Measurements from ENCODE around the gene QPCT. TPM values are rescaled to one million over a fixed set of nuclear protein-coding genes. Genes with fewer than 3 reads are reported as not detected.
A peak's percentile ranks its signal among the peaks of the same experiment; 100 is the strongest.

Gene QPCT
- total and polyA plus RNA-seq, 2 of the 4 experiments (the other 2 are of a cell fraction) = 1.9 to 2.2 TPM

GRCh38 chr2:37391711-37392110, 47.3 kb downstream of the QPCT start:
- no peaks in the 10 kb centered on the region for H3K9me3 ChIP-seq (ENCODE audit: control insufficient read depth, insufficient read depth, low read length)
- peak overlapping the region; percentile 84; the same call in 1 of the 2 replicates for H2BK120ac ChIP-seq (ENCODE audit: low read depth, low read length)
- H4K8ac ChIP-seq (ENCODE audit: low read depth in 2 of 2, low read length in 2 of 2) = no peak overlapping the region
- H3K56ac ChIP-seq (ENCODE audit: extremely low read depth, insufficient read depth, low read length) = no peak overlapping the region
- ATAC-seq (ENCODE audit: low read depth) (no peak), DNase-seq (no peak)
- no peak overlapping the region for H3K4me2 ChIP-seq (ENCODE audit: low read depth, low read length)
- TF ChIP-seq NFE2L2 (IDR thresholded peaks at IDR 0.05; ENCODE audit: low read depth, low read length) (no peak), MXI1 (IDR thresholded peaks at IDR 0.05; ENCODE audit: borderline replicate concordance, low read depth, low read length) (no peak), RFX5 (IDR thresholded peaks at IDR 0.05; ENCODE audit: low read depth, low read length) (no peak), MAFK (IDR thresholded peaks at IDR 0.05; ENCODE audit: low read depth, low read length) (no peak), BHLHE40 (IDR thresholded peaks at IDR 0.05; ENCODE audit: low read depth, low read length) (no peak), SMC3 (IDR thresholded peaks at IDR 0.05; ENCODE audit: low read depth, low read length) (no peak), RCOR1 (IDR thresholded peaks at IDR 0.05; ENCODE audit: insufficient replicate concordance, low read length) (no peak), CHD1 (IDR thresholded peaks at IDR 0.05; ENCODE audit: low read depth, low read length) (no peak), CEBPB (IDR thresholded peaks at IDR 0.05; ENCODE audit: low read depth, low read length) (no peak), CTCF (conservative IDR thresholded peaks at IDR 0.05; ENCODE audit: low read depth, low read length) (no peak), ELK1 (IDR thresholded peaks at IDR 0.05; ENCODE audit: borderline replicate concordance, low read depth, low read length) (no peak), USF2 (IDR thresholded peaks at IDR 0.05; ENCODE audit: low read depth, low read length) (no peak), MAZ (IDR thresholded peaks at IDR 0.05; ENCODE audit: borderline replicate concordance, low read depth, low read length) (no peak), POLR2A (IDR thresholded peaks at IDR 0.05; ENCODE audit: low read depth, low read length) (no peak), RAD21 (IDR thresholded peaks at IDR 0.05; ENCODE audit: low read length) (no peak), FOS (IDR thresholded peaks at IDR 0.05; ENCODE audit: low read depth, low read length) (no peak)
- H3K4me3 ChIP-seq (ENCODE audit: insufficient read depth, low read depth, low read length) = no peak overlapping the region
- peak overlapping the region; percentile 68; the same call in 1 of the 2 replicates for H3K4ac ChIP-seq (ENCODE audit: low read depth, low read length)
- H2BK5ac ChIP-seq (ENCODE audit: low read depth, low read length, poor library complexity, severe bottlenecking) = no peak overlapping the region
- H4K20me1 ChIP-seq (ENCODE audit: insufficient read depth, low read length) = no peaks in the 10 kb centered on the region
- H2BK20ac ChIP-seq (ENCODE audit: low read depth, low read length) = peak overlapping the region; percentile 61; the same call in 1 of the 2 replicates
- in situ Hi-C loops (cut with MboI; ENCODE audit: low sequenced_read_pairs) = loop anchor here (10.0 kb wide), 1 partner anchor 873 kb away; no protein-coding TSS in a partner anchor
- H3K27me3 ChIP-seq (ENCODE audit: control insufficient read depth, insufficient read depth, low read length) = no peaks in the 10 kb centered on the region
- no peak overlapping the region for H4K91ac ChIP-seq (ENCODE audit: insufficient read depth, low read depth, low read length)
- dilution Hi-C loops (cut with HindIII; ENCODE audit: low sequenced_read_pairs, unreplicated experiment) = no loop called here
- 0 out of 3 replicates have a peak overlapping the region, but pooled peaks have one; percentile 68 for H2BK15ac ChIP-seq (ENCODE audit: low read depth, low read length)
- H2AFZ ChIP-seq (replicated peaks; ENCODE audit: low read length, poor library complexity) = no peak overlapping the region
- H3K27ac ChIP-seq (ENCODE audit: insufficient read depth, low read length) = no peak overlapping the region
- intact Hi-C loops (cut with micrococcal nuclease) = no loop called here
- H3K9me1 ChIP-seq (ENCODE audit: insufficient read depth, low read length) = peaks cover 14% of the 10 kb centered on the region
- no peaks in the 10 kb centered on the region for H3K36me3 ChIP-seq (ENCODE audit: control insufficient read depth, insufficient read depth, low read length)
- CTCF ChIA-PET = interaction anchor here (1.1 kb wide), 1 partner anchor 12 kb away, joined by 3 read pairs; no protein-coding TSS in a partner anchor
- H4K5ac ChIP-seq (ENCODE audit: low read depth, low read length) = no peak overlapping the region
- POLR2A ChIA-PET (ENCODE audit: unreplicated experiment) = no interaction called here
- H3K14ac ChIP-seq (replicated peaks; ENCODE audit: low read depth, low read length) = no peak overlapping the region
- H2AK9ac ChIP-seq (replicated peaks; ENCODE audit: low read depth, low read length, poor library complexity) = no peak overlapping the region
- no peak overlapping the region for H2AK5ac ChIP-seq (ENCODE audit: low read depth, low read length)
- H3K79me1 ChIP-seq (ENCODE audit: low read depth in 1 of 2, low read length in 2 of 2) = peaks cover 0 to 2% of the 10 kb centered on the region in 2 experiments; a peak in 1 of 4 replicates
- BruUV-seq (replicated peaks) = no TSS peak
- H3K9ac ChIP-seq (ENCODE audit: low read depth, low read length) = no peak overlapping the region
- no peak overlapping the region for H3K18ac ChIP-seq (ENCODE audit: low read depth, low read length)
- 100% methylated on average over 2 of the region's 8 CpGs; no CpG with 5 or more reads in 1 of the 2 experiments for WGBS, 2 experiments (ENCODE audit: extremely low coverage in 2 of 2, insufficient read length in 1 of 2)
- no peak overlapping the region for H3K23ac ChIP-seq (ENCODE audit: low read depth, low read length)
- H3K4me1 ChIP-seq (ENCODE audit: control insufficient read depth, insufficient read depth, low read length) = peaks cover 24% of the 10 kb centered on the region

Data from IMR-90 (cell line).